Hypothalamus (tissue), 51 donors: ENCODE results near the gene SERGEF.
"Not testable (repeated sequence)": the region's sequence is repeated elsewhere in the genome, so short reads cannot be mapped to it uniquely, and the experiment has no call there.

Source experiments
- DNase-seq, 51 donors: peaks; one replicate each; lab custom pipeline; 2025; lab: John Stamatoyannopoulos, UW

The SERGEF gene

DNA sequence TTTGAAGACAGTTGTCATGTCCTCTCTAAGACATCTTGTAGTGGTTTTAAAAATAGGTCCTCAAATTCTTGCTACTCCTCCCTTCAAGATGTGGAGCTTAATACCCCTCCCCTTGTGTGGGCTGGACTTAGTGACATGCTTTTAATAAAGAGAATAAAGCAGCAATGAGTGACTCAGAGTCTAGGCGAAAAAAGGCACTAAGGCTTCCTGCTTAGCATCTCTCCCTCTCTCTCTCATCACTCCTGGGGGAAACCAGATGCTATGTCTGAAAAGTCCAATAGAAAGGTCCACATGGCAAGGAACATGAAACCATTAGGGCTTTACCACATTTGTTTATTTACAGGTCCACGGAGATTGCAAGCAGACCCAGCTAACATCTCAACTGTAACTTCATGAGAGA lies 11.7 kb downstream of the SERGEF start:
- DNase-seq = peak in 1 of 51 donors; percentile 18

- no peak for DNase-seq
Measured at GRCh38 chr11:18000760-18001159, 12.1 kb downstream of the SERGEF start.

DNA sequence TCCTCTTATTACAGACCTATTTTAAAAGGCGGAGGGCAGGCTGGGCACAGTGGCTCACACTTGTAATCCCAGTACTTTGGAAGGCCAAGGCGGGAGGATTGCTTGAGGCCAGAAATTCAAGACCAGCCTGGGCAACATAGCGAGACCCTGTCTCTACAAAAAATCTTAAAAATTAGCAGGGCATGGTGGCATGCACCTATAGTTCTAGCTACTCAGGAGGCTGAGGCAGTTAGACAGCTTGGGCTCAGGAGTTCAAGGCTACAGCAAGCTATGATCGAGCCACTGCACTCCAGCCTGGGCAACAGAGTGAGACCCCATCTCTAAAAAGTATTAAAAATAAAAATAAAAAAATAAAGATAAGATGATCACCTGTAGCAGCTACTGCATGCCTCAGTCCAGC lies 12.7 kb downstream of the SERGEF start:
- DNase-seq = not testable (repeated sequence)

GRCh38 chr11:17992916-17993315 lies 19.9 kb downstream of the SERGEF start:
- peak in 4 of 51 donors; percentile 1 to 33 (median 20) for DNase-seq

- peak in 13 of 51 donors; percentile 2 to 43 (median 21) for DNase-seq
Measured at GRCh38 chr11:17991783-17992433, 20.9 kb downstream of the SERGEF start.

DNA sequence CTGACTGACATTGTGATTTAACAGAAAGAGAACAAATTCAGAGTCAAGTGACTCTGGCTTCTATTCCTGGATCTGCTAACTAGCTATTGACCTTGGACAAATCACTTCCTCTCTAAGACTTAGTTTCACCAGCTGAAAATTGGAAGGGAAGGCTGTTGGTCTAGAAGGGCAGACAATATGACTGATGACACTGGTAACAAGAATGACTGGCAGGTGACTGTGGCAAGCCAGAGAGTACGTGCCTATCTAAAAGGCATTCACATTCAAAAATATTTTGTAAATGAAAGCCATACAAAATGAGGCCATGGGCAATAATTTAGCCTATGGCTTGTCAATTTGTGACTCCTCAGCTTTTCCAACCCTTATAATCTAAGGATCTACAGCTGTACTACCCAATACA lies 23.5 kb downstream of the SERGEF start:
- no peak for DNase-seq

GRCh38 chr11:17988465-17988864 lies 24.4 kb downstream of the SERGEF start:
- DNase-seq = no peak

DNA sequence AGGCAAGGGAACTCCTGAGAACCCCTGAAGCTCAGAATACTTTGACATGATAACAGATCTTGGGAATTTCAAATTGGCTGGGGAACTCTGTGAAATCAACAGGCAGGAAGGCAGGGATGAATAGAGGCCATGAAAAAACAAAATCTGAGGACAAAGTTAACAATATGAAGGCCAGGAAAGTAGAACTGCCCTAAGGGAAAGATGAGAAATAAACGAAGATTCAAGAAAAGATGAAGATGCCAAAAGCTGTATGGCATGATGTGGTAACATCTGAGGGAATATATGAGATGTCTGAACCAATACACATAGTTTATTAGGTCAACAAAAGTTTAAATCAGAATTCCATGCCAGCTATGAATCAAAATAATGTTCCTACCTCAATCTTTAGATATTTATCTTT lies 25.0 kb downstream of the SERGEF start:
- no peak for DNase-seq

DNA sequence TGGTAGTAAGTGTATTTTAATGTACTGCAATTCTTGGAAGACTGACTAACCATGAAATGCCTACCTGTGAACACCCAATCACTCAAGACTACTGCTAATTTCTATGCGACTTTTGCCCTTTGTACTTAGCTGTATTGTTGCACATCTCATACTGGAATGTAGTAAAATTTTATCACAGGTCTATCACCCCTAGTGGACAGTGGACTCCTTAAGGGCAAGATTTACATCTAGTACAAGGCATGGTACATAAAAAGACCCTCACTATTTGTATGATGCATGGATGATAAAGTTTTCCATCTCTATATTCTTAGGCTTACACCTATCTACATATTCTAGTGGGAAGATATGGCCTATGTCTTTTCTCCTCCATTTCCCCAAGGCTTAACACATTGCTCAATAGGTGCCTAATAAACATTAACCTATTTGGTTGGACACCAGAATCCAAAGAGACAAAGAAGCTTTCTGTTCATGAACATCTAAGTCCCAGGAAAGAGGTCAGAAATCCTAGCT lies 26.1 kb downstream of the SERGEF start:
- no peak for DNase-seq

DNA sequence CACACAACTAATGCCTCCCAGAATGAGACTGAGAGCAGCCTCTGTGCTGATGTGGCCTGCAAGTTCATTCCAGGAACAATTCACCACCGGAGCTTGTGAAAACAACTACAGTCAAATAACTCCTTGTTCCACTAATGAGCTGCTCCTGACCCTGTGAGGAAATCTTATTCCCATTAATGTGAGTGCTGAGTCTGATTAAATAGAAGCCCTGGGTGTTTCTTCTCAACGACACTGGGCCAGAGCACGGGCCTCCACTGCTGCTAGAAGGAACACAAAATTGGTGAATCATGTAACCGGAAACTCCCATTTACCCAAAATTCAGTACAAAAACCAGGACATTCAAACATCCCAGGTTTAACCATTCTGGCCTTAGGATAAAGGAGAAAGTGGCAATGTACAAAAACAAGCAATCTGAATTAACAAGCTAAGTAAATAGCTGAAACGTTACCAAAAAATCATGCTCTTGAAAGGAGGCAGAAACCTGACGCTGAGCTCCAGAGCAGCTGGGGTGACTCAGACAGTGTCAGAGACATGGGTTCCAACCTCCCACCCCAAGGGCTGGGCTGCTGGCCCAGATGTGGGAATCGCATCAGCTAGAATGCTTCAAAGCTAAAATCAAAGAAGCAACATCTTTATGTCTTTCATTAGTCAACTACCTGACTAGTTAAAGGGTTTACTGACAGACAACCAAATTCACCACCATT lies 26.7 kb downstream of the SERGEF start:
- DNase-seq = peak in 3 of 51 donors; percentile 14 to 61 (median 21)

DNA sequence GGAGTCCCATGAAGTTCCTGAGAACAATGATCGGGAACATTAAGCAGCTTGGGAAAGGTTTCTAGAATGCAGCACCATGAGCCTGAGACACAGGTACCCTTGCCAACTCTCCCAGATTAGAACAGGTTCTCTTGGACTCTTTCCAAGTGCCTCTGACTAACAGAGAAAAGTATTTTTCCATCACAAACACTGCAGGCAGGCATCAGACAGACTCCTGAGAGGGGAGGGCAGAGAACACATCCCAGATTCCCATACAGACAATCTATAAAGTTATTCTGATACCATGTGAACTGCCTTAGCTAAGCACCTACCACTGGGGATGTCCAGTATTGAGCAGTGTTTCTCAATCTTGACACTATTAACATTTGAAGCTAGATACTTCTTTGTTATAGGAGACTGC lies 27.3 kb downstream of the SERGEF start:
- DNase-seq = peak in 1 of 51 donors; percentile 18

DNA sequence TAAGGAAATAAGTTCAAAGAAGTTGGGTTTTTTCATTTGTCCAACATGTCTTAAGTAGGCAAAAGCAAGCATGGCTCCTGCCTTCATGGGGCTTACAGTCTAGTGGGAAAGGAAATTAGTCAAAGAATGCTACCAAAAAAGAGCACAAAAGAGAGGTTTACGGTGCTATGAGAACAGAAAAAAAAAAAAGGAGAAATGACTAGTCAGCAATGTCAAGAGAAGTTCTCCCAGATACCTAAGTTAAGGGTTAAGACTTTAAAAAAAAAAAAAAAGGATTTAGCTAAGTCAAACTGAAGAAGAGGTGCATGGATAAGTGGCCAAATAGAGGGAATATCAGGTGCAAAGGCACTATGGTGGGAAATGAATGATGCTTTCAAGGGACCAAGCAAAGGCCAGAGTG lies 29.3 kb downstream of the SERGEF start:
- no peak for DNase-seq

DNA sequence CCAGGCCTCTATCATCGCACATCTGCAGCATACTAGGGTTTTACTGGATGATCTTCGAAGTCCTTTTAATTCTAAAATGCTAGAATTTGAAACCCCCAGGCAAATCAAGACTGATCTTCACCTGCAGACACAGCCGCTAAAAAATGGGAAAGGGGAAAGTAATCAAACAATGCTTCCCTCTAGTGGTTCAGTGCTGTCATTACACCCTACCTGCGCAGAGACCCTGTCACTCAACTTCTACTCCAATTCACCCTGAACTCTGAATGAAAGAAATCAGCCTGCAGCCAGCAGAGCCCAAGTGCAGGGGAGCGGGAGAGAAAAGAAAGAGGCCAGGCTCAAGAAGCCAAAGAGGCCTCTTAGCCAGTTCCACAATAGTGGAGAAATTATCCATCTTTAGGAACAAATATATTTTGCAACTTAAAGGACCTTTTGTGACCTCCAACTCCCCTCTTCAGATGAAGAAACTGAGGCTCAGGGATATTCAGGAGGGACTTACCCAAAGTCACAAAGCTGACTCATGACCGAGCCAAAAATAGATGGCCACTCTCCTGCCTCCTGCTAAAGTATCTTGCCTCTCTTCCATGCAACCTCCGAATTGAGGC lies 33.0 kb downstream of the SERGEF start:
- DNase-seq = peak in 3 of 51 donors; percentile 3 to 7 (median 7)

DNA sequence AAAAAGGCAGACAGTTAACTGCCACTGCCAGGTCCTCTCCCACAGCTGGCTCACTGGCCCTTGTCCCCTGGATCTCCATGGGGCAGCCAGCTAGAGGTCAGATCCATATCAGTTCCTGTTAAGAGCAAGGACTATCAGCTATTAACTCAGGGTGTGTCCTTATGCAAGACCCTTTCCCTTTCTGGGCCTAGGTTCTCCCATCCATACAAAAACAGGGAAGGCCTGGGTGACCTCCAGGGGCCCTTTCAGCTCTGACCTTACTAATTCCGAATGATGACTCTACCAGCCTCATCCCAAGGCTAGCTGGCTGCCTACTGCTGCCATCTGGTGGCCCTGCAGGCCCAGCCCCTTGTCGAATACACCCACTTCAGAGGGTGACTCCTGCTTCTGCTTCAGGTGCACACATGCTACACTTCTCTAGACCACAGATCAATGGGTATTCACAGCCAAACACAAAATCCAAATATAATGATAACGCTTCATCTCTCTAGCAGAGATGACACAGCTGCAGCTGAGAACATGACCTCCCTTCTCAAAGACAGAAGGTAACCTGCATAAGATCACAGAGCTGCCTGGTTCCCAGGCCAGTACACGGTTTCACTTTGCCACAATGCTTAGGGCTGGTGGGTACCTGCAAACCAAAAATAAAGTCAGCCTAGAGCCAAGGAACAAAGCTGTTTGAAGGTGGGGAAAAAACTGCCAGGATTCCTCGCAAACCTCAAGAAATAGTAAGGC lies 34.1 kb downstream of the SERGEF start:
- peak in 29 of 51 donors; percentile 7 to 73 (median 26) for DNase-seq

GRCh38 chr11:17976651-17977050 lies 36.2 kb downstream of the SERGEF start:
- no peak for DNase-seq

- DNase-seq = no peak
Measured at GRCh38 chr11:17974246-17974645, 38.6 kb downstream of the SERGEF start.

GRCh38 chr11:17972987-17973386 lies 39.9 kb downstream of the SERGEF start:
- DNase-seq = peak in 22 of 51 donors; percentile 3 to 65 (median 26)

- no peak for DNase-seq
Measured at GRCh38 chr11:17968206-17968605, 44.6 kb downstream of the SERGEF start.

- DNase-seq = no peak
Measured at GRCh38 chr11:17967661-17968060, 45.2 kb downstream of the SERGEF start.

GRCh38 chr11:17960091-17960490 lies 52.8 kb downstream of the SERGEF start:
- no peak for DNase-seq

DNA sequence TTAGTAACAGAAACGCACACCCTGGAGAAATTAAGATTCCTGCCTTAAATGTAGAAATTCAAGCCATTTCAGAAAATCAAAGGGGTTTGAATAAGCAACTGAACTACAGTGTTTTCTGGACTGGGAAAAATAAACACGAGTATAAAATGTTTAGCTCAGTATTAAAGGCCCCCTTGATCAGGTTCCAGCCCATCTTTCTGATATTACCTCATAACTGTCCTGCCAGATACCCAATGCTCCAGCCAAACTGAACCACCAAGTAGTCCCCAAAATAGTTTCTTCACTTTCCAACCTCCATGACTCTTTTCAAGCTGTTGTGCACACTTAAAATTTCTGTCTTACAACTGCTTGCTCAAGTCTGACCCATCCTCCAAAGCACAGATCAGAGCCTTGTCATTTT lies 54.4 kb downstream of the SERGEF start:
- no peak for DNase-seq
